Activated T-cell treated with anti-CD3 and anti-CD28 coated beads, Interleukin-2, amount 50 U/mL, for 1 hour (primary cell): ENCODE results near the gene CCDC77.

Source experiments
- DNase-seq: peaks from one replicate; pipeline ENCODE4 v3.0.0-alpha.2; 2020

CCDC77 gene

GRCh38 chr12:454833-455232, 53.4 kb downstream of the CCDC77 start:
- DNase-seq = no peak

- no peak for DNase-seq
Measured at GRCh38 chr12:455821-456220, 54.4 kb downstream of the CCDC77 start.

- DNase-seq = no peak
Measured at GRCh38 chr12:457676-458075, 56.2 kb downstream of the CCDC77 start.

- no peak for DNase-seq
Measured at GRCh38 chr12:459050-459429, 57.6 kb downstream of the CCDC77 start.

- peak; percentile 67 for DNase-seq
Measured at GRCh38 chr12:459430-460258, 58.2 kb downstream of the CCDC77 start, which contains the start of gene B4GALNT3. TSS of gene B4GALNT3 (plus strand) at chr12:459939. CDS start at chr12:460377, 438 bp downstream.

- DNase-seq = peak; percentile 50
Measured at GRCh38 chr12:460261-461230, 59.1 kb downstream of the CCDC77 start.

GRCh38 chr12:461425-461824, 60.0 kb downstream of the CCDC77 start:
- DNase-seq = no peak

- DNase-seq = no peak
Measured at GRCh38 chr12:462936-463705, 61.7 kb downstream of the CCDC77 start.

GRCh38 chr12:464484-465267, 63.2 kb downstream of the CCDC77 start:
- no peak for DNase-seq

- no peak for DNase-seq
Measured at GRCh38 chr12:466039-466438, 64.6 kb downstream of the CCDC77 start.

GRCh38 chr12:466762-467161, 65.3 kb downstream of the CCDC77 start:
- no peak for DNase-seq

GRCh38 chr12:467591-467990, 66.1 kb downstream of the CCDC77 start:
- DNase-seq = no peak

GRCh38 chr12:468671-469389, 67.4 kb downstream of the CCDC77 start:
- no peak for DNase-seq

- no peak for DNase-seq
Measured at GRCh38 chr12:470133-470532, 68.7 kb downstream of the CCDC77 start.

GRCh38 chr12:473198-473597, 71.8 kb downstream of the CCDC77 start:
- no peak for DNase-seq

- no peak for DNase-seq
Measured at GRCh38 chr12:473863-474577, 72.6 kb downstream of the CCDC77 start.

GRCh38 chr12:475286-475685, 73.8 kb downstream of the CCDC77 start:
- DNase-seq = no peak

GRCh38 chr12:479161-479560, 77.7 kb downstream of the CCDC77 start:
- no peak for DNase-seq

- no peak for DNase-seq
Measured at GRCh38 chr12:480831-481816, 79.7 kb downstream of the CCDC77 start.
